ENCODE measurements around the gene ACTR3C.
"Not testable (repeated sequence)": the region's sequence is repeated elsewhere in the genome, so short reads cannot be mapped to it uniquely, and the experiment has no call there.

The ACTR3C gene

GRCh38 chr7:150312649-150313366 is 10.5 kb downstream of the ACTR3C start:
- DNase-seq: not testable (repeated sequence)

- DNase-seq: no peak
These were observed 11.6 kb downstream of the ACTR3C start for GRCh38 chr7:150311711-150312110.

- no peak for DNase-seq
These were observed 12.2 kb downstream of the ACTR3C start for GRCh38 chr7:150311146-150311545.

GRCh38 chr7:150308575-150308974 is 14.8 kb downstream of the ACTR3C start:
- no peak for DNase-seq

GRCh38 chr7:150307904-150308303 is 15.4 kb downstream of the ACTR3C start:
- no peak for DNase-seq

GRCh38 chr7:150307129-150307528 is 16.2 kb downstream of the ACTR3C start:
- DNase-seq: no peak

GRCh38 chr7:150306377-150306776 is 17.0 kb downstream of the ACTR3C start:
- DNase-seq: not testable (repeated sequence)

GRCh38 chr7:150305903-150306284 is 17.5 kb downstream of the ACTR3C start:
- not testable (repeated sequence) for DNase-seq

- not testable (repeated sequence) for DNase-seq
These were observed 18.0 kb downstream of the ACTR3C start for GRCh38 chr7:150305259-150305902.

GRCh38 chr7:150304499-150305258 is 18.7 kb downstream of the ACTR3C start:
- not testable (repeated sequence) for DNase-seq

GRCh38 chr7:150302908-150303310 is 20.4 kb downstream of the ACTR3C start:
- DNase-seq: not testable (repeated sequence)

GRCh38 chr7:150297978-150298377 is 25.4 kb downstream of the ACTR3C start:
- DNase-seq: not testable (repeated sequence)

GRCh38 chr7:150296802-150297201 is 26.5 kb downstream of the ACTR3C start:
- not testable (repeated sequence) for DNase-seq

- DNase-seq: not testable (repeated sequence)
These were observed 27.7 kb downstream of the ACTR3C start for GRCh38 chr7:150295614-150296013.

- not testable (repeated sequence) for DNase-seq
These were observed 28.3 kb downstream of the ACTR3C start for GRCh38 chr7:150295027-150295426.

- not testable (repeated sequence) for DNase-seq
These were observed 33.0 kb downstream of the ACTR3C start for GRCh38 chr7:150290317-150290716.

GRCh38 chr7:150288816-150289215 is 34.5 kb downstream of the ACTR3C start:
- DNase-seq: not testable (repeated sequence)

- not testable (repeated sequence) for DNase-seq
These were observed 35.5 kb downstream of the ACTR3C start for GRCh38 chr7:150287815-150288214.

GRCh38 chr7:150285849-150286754 is 37.2 kb downstream of the ACTR3C start:
- DNase-seq: not testable (repeated sequence)

- DNase-seq: not testable (repeated sequence)
These were observed 39.7 kb downstream of the ACTR3C start for GRCh38 chr7:150283608-150284007.

GRCh38 chr7:150283111-150283510 is 40.2 kb downstream of the ACTR3C start:
- DNase-seq: not testable (repeated sequence)

GRCh38 chr7:150281681-150282403 is 41.5 kb downstream of the ACTR3C start:
- DNase-seq: not testable (repeated sequence)

Data from COR-L47 (cell line).